ENCODE measurements around the gene STEAP2.
"Not testable (repeated sequence)": the region's sequence is repeated elsewhere in the genome, so short reads cannot be mapped to it uniquely, and the experiment has no call there.

STEAP2 gene

GRCh38 chr7:90180011-90180585 lies 31.4 kb upstream of the STEAP2 start:
- no peak overlapping the region for H3K4me3 ChIP-seq
- peaks cover 7% of the 10 kb centered on the region; the same call in 1 of the 2 replicates for H3K4me1 ChIP-seq
- no peaks in the 10 kb centered on the region for H3K27me3 ChIP-seq (ENCODE audit: low read depth)
- in situ Hi-C loops (cut with MboI; ENCODE audit: low sequenced_read_pairs), result no loop called here
- no peak for DNase-seq (ENCODE audit: low spot score in 2 of 2)
- H3K36me3 ChIP-seq (replicated peaks), result no peaks in the 10 kb centered on the region
- peaks cover 4% of the 10 kb centered on the region for H3K9me3 ChIP-seq

GRCh38 chr7:90180649-90181048 lies 30.9 kb upstream of the STEAP2 start:
- Histone ChIP-seq H3K4me1 (peaks cover 7% of the 10 kb centered on the region; the same call in 1 of the 2 replicates), H3K9me3 (peaks cover 4% of the 10 kb centered on the region), H3K4me3 (no peak overlapping the region), H3K36me3 (replicated peaks) (no peaks in the 10 kb centered on the region), H3K27me3 (ENCODE audit: low read depth) (no peaks in the 10 kb centered on the region)
- DNase-seq (ENCODE audit: low spot score in 2 of 2), result no peak
- in situ Hi-C loops (cut with MboI; ENCODE audit: low sequenced_read_pairs), result no loop called here

- Histone ChIP-seq H3K4me3 (no peak overlapping the region), H3K4me1 (peaks cover 7% of the 10 kb centered on the region; the same call in 1 of the 2 replicates), H3K36me3 (replicated peaks) (no peaks in the 10 kb centered on the region), H3K9me3 (peaks cover 1% of the 10 kb centered on the region), H3K27me3 (ENCODE audit: low read depth) (no peaks in the 10 kb centered on the region)
- DNase-seq (ENCODE audit: low spot score in 2 of 2), result no peak
- in situ Hi-C loops (cut with MboI; ENCODE audit: low sequenced_read_pairs), result no loop called here
Observed at GRCh38 chr7:90181485-90181884, 30.1 kb upstream of the STEAP2 start.

GRCh38 chr7:90186290-90186689 lies 25.2 kb upstream of the STEAP2 start:
- DNase-seq (ENCODE audit: low spot score in 2 of 2); H3K9me3 ChIP-seq; in situ Hi-C loops (cut with MboI; ENCODE audit: low sequenced_read_pairs): not testable (repeated sequence)

GRCh38 chr7:90187507-90188050 lies 24.0 kb upstream of the STEAP2 start:
- no peaks in the 10 kb centered on the region for H3K4me1 ChIP-seq
- no peaks in the 10 kb centered on the region for H3K27me3 ChIP-seq (ENCODE audit: low read depth)
- no peaks in the 10 kb centered on the region for H3K36me3 ChIP-seq (replicated peaks)
- DNase-seq (ENCODE audit: low spot score in 2 of 2), result no peak
- H3K9me3 ChIP-seq, result peaks cover 4% of the 10 kb centered on the region; the same call in 1 of the 2 replicates
- H3K4me3 ChIP-seq, result no peak overlapping the region
- in situ Hi-C loops (cut with MboI; ENCODE audit: low sequenced_read_pairs), result no loop called here

More at GRCh38 chr7:90186290-90186689, 25.2 kb upstream of the STEAP2 start:
- H3K27me3 ChIP-seq (ENCODE audit: low read depth); H3K36me3 ChIP-seq (replicated peaks); H3K4me1 ChIP-seq; H3K4me3 ChIP-seq: not testable (repeated sequence)

- no peak for DNase-seq (ENCODE audit: low spot score in 2 of 2)
- H3K4me3 ChIP-seq, result no peak overlapping the region
- no peaks in the 10 kb centered on the region for H3K27me3 ChIP-seq (ENCODE audit: low read depth)
- H3K9me3 ChIP-seq, result peaks cover 4% of the 10 kb centered on the region; the same call in 1 of the 2 replicates
- no peaks in the 10 kb centered on the region for H3K36me3 ChIP-seq (replicated peaks)
- in situ Hi-C loops (cut with MboI; ENCODE audit: low sequenced_read_pairs), result no loop called here
- no peaks in the 10 kb centered on the region for H3K4me1 ChIP-seq
Observed at GRCh38 chr7:90188281-90188680, 23.3 kb upstream of the STEAP2 start.

- no peak for DNase-seq (ENCODE audit: low spot score in 2 of 2)
- in situ Hi-C loops (cut with MboI; ENCODE audit: low sequenced_read_pairs), result no loop called here
- Histone ChIP-seq H3K4me3 (no peak overlapping the region), H3K36me3 (replicated peaks) (no peaks in the 10 kb centered on the region), H3K27me3 (ENCODE audit: low read depth) (no peaks in the 10 kb centered on the region), H3K9me3 (peaks cover 4% of the 10 kb centered on the region; the same call in 1 of the 2 replicates), H3K4me1 (no peaks in the 10 kb centered on the region)
Observed at GRCh38 chr7:90190995-90191394, 20.5 kb upstream of the STEAP2 start.

GRCh38 chr7:90191648-90192047 lies 19.9 kb upstream of the STEAP2 start:
- in situ Hi-C loops (cut with MboI; ENCODE audit: low sequenced_read_pairs), result no loop called here
- H3K9me3 ChIP-seq, result peaks cover 4% of the 10 kb centered on the region; the same call in 1 of the 2 replicates
- no peaks in the 10 kb centered on the region for H3K36me3 ChIP-seq (replicated peaks)
- no peak overlapping the region for H3K4me3 ChIP-seq
- no peaks in the 10 kb centered on the region for H3K4me1 ChIP-seq
- DNase-seq (ENCODE audit: low spot score in 2 of 2), result no peak
- H3K27me3 ChIP-seq (ENCODE audit: low read depth), result no peaks in the 10 kb centered on the region

GRCh38 chr7:90192876-90193750 lies 18.4 kb upstream of the STEAP2 start:
- H3K27me3 ChIP-seq (ENCODE audit: low read depth), result no peaks in the 10 kb centered on the region
- in situ Hi-C loops (cut with MboI; ENCODE audit: low sequenced_read_pairs), result no loop called here
- no peak for DNase-seq (ENCODE audit: low spot score in 2 of 2)
- no peaks in the 10 kb centered on the region for H3K36me3 ChIP-seq (replicated peaks)
- no peak overlapping the region for H3K4me3 ChIP-seq
- H3K4me1 ChIP-seq, result no peaks in the 10 kb centered on the region
- H3K9me3 ChIP-seq, result peaks cover 4% of the 10 kb centered on the region; the same call in 1 of the 2 replicates

- in situ Hi-C loops (cut with MboI; ENCODE audit: low sequenced_read_pairs), result no loop called here
- no peak for DNase-seq (ENCODE audit: low spot score in 2 of 2)
Observed at GRCh38 chr7:90194911-90195809, 16.4 kb upstream of the STEAP2 start.

GRCh38 chr7:90201500-90202195 lies 9.9 kb upstream of the STEAP2 start:
- H3K4me1 ChIP-seq, result no peaks in the 10 kb centered on the region
- no peak overlapping the region for H3K4me3 ChIP-seq
- no peak for DNase-seq (ENCODE audit: low spot score in 2 of 2)
- in situ Hi-C loops (cut with MboI; ENCODE audit: low sequenced_read_pairs), result no loop called here
- H3K9me3 ChIP-seq, result no peaks in the 10 kb centered on the region; the same call in 1 of the 2 replicates
- no peaks in the 10 kb centered on the region for H3K36me3 ChIP-seq (replicated peaks)
- H3K27me3 ChIP-seq (ENCODE audit: low read depth), result no peaks in the 10 kb centered on the region

More at GRCh38 chr7:90194911-90195809, 16.4 kb upstream of the STEAP2 start:
- Histone ChIP-seq H3K4me1 (no peaks in the 10 kb centered on the region), H3K4me3 (no peak overlapping the region), H3K36me3 (replicated peaks) (no peaks in the 10 kb centered on the region), H3K9me3 (peaks cover 2% of the 10 kb centered on the region; the same call in 1 of the 2 replicates), H3K27me3 (ENCODE audit: low read depth) (no peaks in the 10 kb centered on the region)

- Histone ChIP-seq H3K4me3 (no peak overlapping the region), H3K27me3 (ENCODE audit: low read depth) (no peaks in the 10 kb centered on the region), H3K36me3 (replicated peaks) (no peaks in the 10 kb centered on the region), H3K4me1 (peaks cover 16% of the 10 kb centered on the region), H3K9me3 (no peaks in the 10 kb centered on the region)
- DNase-seq (ENCODE audit: low spot score in 2 of 2), result no peak
- in situ Hi-C loops (cut with MboI; ENCODE audit: low sequenced_read_pairs), result no loop called here
Observed at GRCh38 chr7:90207956-90208355, 3.6 kb upstream of the STEAP2 start.

- DNase-seq (ENCODE audit: low spot score in 2 of 2), result no peak
- Histone ChIP-seq H3K4me1 (peaks cover 27% of the 10 kb centered on the region), H3K27me3 (ENCODE audit: low read depth) (no peaks in the 10 kb centered on the region), H3K9me3 (no peaks in the 10 kb centered on the region; the same call in 1 of the 2 replicates), H3K36me3 (replicated peaks) (no peaks in the 10 kb centered on the region), H3K4me3 (no peak overlapping the region)
- in situ Hi-C loops (cut with MboI; ENCODE audit: low sequenced_read_pairs), result no loop called here
Observed at GRCh38 chr7:90209776-90210175, 1.8 kb upstream of the STEAP2 start.

Measured in HAP-1 (cell line).